Colonic mucosa (tissue), 4 donors: ENCODE data around the gene ZCCHC24. TPM values are rescaled to one million over a fixed set of nuclear protein-coding genes. Genes with fewer than 3 reads are reported as not detected.

Source experiments
- DNase-seq: peaks from one replicate; pipeline ENCODE4 v3.0.0-alpha.2; 2020
- H3K27ac ChIP-seq: fragments of 200-600 bp; one replicate; pipeline ENCODE4 v1.8.0; 2021
- H3K27me3 ChIP-seq: fragments of 200-600 bp; one replicate; pipeline ENCODE4 v1.8.0; 2021
- H3K36me3 ChIP-seq: fragments of 200-600 bp; one replicate; pipeline ENCODE4 v1.8.0; 2021
- H3K4me1 ChIP-seq: fragments of 200-600 bp; one replicate; pipeline ENCODE4 v1.8.0; 2021; ENCODE audit warnings: mild to moderate bottlenecking
- H3K4me3 ChIP-seq: fragments of 200-600 bp; one replicate; pipeline ENCODE4 v1.8.0; 2021
- H3K9ac ChIP-seq, 2 donors: one replicate each; pipeline ENCODE4 v1.7.0; 2013; ENCODE audit warnings: control low read depth in 2 of 2, low read depth in 2 of 2, low read length in 2 of 2
- H3K9me3 ChIP-seq: fragments of 200-600 bp; one replicate; pipeline ENCODE4 v1.8.0; 2021
- CTCF ChIP-seq: fragments of 200-600 bp; IDR thresholded peaks from one replicate; pipeline ENCODE4 v1.8.0; 2022; ENCODE audit warnings: antibody characterized with exemption, mild to moderate bottlenecking
- intact Hi-C: fragments of 100-400 bp; cut with DNase I; formaldehyde crosslinking; loops from one replicate; pipeline ENCODE4 v1.14.1; 2022
- total RNA-seq, 2 donors: library from RNA; stranded (reverse); fragmentation: NEBNext Ultra II Directional in 1 of 2; extraction: Animal tissue kit (Norgen Biotek cat#: 25700) in 1 of 2; gene quantifications; one replicate each; pipeline ENCODE4 v1.2.1, GENCODE V29; 2021
- donor health status: healthy.
- donor health status: DM: no; HTN: no; CAD: no.
- donor health status: DM: no; HTN: no; CAD: no.

ZCCHC24 gene
- total RNA-seq, 2 donors from 2014 or later = 4.6 to 19.1 TPM

GRCh38 chr10:79442171-79443040 is 3.0 kb downstream of the ZCCHC24 start:
- Histone ChIP-seq H3K27me3 (no peaks in the 10 kb centered on the region), H3K9me3 (no peaks in the 10 kb centered on the region), H3K9ac (no peak overlapping the region), H3K4me3 (no peak overlapping the region), H3K36me3 (no peaks in the 10 kb centered on the region), H3K4me1 (no peaks in the 10 kb centered on the region), H3K27ac (no peak overlapping the region)
- no peak for DNase-seq
- TF ChIP-seq CTCF = no peak
- intact Hi-C loops = no loop called here

DNA sequence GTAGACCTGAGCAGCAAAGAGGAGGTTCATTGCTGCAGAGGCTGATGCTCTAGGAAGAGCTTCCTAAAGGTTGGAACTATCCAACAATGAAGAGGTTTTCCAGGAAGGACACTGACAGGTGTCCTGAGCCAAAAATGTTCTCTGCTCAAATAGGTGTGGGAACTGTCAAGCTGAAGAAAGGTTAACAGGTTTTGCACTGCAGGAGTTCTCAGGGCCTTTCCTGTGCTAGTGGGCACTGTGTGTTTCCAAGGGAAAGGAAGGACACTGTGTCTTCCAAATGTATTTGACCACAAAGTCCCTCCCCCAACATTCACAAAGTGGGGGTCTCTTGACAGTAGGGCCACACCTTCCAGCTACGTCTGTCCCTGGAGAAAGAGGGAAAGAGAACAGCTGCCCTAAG is 4.0 kb downstream of the ZCCHC24 start:
- no peaks in the 10 kb centered on the region for H3K27me3 ChIP-seq
- DNase-seq = no peak
- H3K4me3 ChIP-seq = no peak overlapping the region
- no peak for TF ChIP-seq CTCF
- H3K36me3 ChIP-seq = no peaks in the 10 kb centered on the region
- no peak overlapping the region for H3K27ac ChIP-seq
- no peak overlapping the region for H3K9ac ChIP-seq
- intact Hi-C loops = no loop called here
- no peaks in the 10 kb centered on the region for H3K4me1 ChIP-seq
- H3K9me3 ChIP-seq = no peaks in the 10 kb centered on the region

DNA sequence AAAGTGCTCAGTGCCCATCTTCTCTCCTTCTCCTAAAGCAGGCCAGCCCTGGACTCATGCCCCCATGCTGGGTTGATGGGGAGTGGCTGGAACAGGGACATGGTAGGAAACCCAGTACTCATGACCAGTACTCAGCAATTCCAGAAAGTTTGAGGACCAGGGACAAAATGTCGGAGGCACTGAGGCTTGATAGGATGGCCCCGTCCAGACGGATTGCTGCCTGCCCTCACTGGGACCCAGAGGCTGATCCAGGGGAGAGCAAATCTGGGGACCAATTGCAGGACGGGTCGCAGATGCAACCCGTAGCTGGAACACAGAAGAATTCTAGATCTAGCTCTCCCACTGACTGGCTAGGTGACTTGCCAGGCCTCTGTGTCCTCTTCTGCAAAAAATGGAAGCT is 5.1 kb downstream of the ZCCHC24 start:
- H3K27ac ChIP-seq = no peak overlapping the region
- H3K9me3 ChIP-seq = no peaks in the 10 kb centered on the region
- intact Hi-C loops = no loop called here
- H3K4me1 ChIP-seq = no peaks in the 10 kb centered on the region
- H3K36me3 ChIP-seq = no peaks in the 10 kb centered on the region
- TF ChIP-seq CTCF = no peak
- peak overlapping the region in 1 of 2 donors; percentile 15 for H3K9ac ChIP-seq
- no peaks in the 10 kb centered on the region for H3K27me3 ChIP-seq
- no peak for DNase-seq
- no peak overlapping the region for H3K4me3 ChIP-seq

GRCh38 chr10:79438699-79439085 is 6.7 kb downstream of the ZCCHC24 start:
- H3K9me3 ChIP-seq = no peaks in the 10 kb centered on the region
- intact Hi-C loops = no loop called here
- H3K9ac ChIP-seq = no peak overlapping the region
- no peaks in the 10 kb centered on the region for H3K36me3 ChIP-seq
- DNase-seq = no peak
- H3K4me1 ChIP-seq = no peaks in the 10 kb centered on the region
- no peak overlapping the region for H3K27ac ChIP-seq
- no peaks in the 10 kb centered on the region for H3K27me3 ChIP-seq
- TF ChIP-seq CTCF = no peak
- no peak overlapping the region for H3K4me3 ChIP-seq

DNA sequence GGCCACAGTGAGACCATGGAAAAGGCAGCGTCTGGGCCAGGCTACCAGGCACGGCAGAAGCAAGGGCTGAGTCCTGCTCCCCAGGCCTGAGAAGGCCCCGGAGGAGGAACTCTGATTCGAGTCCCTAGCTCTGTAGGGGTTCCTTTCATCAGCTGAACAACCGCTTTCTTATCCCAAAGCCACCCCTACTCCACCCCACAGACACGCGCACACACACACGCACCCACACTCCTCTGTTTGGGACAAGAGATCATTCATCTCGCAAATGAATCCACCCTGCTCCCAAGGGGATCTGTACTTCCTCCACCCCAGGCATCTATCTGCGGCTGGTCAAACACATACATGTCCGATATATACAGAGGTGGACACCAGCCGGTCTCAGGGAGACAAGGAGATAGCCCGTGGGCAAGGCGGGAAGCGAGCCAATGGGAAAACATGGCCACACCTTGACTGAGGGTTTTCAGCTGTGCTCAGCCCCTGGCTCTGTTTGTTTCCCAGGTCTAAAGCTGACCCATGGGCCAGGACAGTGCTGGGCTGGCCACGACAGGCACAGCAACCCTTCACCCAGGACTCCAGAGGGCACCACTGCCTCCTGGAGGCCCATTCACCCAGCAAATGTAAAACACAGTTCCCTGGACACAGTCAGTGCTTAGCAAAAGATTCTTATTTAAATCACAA is 7.3 kb downstream of the ZCCHC24 start:
- Histone ChIP-seq H3K4me3 (no peak overlapping the region), H3K9ac (peak overlapping the region in 1 of 2 donors; percentile 10), H3K9me3 (no peaks in the 10 kb centered on the region), H3K4me1 (no peaks in the 10 kb centered on the region), H3K36me3 (no peaks in the 10 kb centered on the region), H3K27me3 (no peaks in the 10 kb centered on the region), H3K27ac (peak overlapping the region; percentile 17)
- intact Hi-C loops = no loop called here
- TF ChIP-seq CTCF = no peak
- DNase-seq = no peak
